Stimulated activated CD8-positive, alpha-beta memory T cell treated with anti-CD3 and anti-CD28 coated beads, Interleukin-7, amount 100 ng/mL, for 4 hours (primary cell): ENCODE results near the gene ZNF277.

Source experiments
- DNase-seq, 2 donors: peaks; one replicate each; pipeline ENCODE4 v3.0.0-alpha.2; 2020; ENCODE audit warnings: low read depth in 2 of 2

ZNF277 gene, protein sequence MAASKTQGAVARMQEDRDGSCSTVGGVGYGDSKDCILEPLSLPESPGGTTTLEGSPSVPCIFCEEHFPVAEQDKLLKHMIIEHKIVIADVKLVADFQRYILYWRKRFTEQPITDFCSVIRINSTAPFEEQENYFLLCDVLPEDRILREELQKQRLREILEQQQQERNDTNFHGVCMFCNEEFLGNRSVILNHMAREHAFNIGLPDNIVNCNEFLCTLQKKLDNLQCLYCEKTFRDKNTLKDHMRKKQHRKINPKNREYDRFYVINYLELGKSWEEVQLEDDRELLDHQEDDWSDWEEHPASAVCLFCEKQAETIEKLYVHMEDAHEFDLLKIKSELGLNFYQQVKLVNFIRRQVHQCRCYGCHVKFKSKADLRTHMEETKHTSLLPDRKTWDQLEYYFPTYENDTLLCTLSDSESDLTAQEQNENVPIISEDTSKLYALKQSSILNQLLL

DNA sequence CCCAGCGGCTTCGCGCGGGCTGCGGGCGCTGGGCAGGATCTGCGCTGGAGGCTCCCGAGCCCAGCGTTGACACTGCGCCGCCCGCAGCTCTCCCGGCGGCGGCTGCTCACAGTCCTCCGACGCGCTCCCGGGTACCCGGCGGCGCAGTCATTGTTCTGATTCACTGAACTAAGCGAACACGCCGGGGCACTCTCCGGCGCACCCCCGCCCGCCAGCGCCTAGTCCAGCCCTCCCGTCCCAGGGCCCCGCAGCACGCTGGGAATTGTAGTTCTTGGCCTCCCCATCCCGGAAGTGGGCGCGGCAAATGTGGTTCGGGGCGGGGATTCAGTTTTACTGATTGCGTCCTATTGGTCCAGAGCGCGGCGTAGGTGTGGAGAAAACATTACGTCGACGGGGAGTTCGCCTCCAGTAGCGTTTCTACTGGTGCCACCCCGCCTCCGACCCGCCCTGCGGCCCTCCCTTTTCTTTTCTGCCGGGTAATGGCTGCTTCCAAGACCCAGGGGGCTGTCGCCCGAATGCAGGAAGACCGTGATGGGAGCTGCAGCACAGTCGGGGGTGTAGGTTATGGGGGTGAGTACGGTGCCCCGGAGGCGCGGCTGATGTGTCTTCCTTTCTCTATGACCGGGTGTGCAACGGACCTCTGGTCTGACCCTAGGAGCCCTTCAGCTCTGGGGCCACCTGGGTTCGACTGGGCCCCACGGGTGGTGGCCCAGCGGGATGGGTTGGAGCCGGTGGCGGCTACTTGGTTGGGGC, at the start of gene ZNF277, which contains the start of gene DOCK4:
Gene ZNF277 (plus strand): TSS at position 458 of the 753 bp plus-strand sequence. CDS start 22 bp downstream, at position 480.
Gene DOCK4 (minus strand): TSS at position 162 of the 753 bp plus-strand sequence. CDS start 261 bp downstream, outside the sequence.
- peak; percentile 97 to 100 for DNase-seq

DNA sequence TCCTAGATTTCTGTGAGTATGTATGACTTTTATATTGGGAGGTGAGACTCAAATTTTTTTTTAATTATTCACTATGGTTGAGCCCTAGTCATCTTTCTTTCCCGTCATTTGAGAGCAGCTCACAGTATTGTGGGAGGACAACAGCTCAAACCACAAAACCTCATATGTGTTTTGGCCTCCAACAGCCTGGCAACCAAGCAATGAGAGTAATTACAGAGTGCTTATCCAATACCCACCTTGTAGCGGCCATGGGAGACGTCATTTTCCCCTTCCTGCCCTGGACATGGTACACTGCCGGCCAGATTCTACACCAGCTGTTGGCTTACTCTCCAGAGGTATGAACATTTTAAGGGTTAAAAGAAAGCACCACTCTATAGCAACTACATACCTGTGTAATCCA, 49.4 kb upstream of the ZNF277 start:
- no peak for DNase-seq

DNA sequence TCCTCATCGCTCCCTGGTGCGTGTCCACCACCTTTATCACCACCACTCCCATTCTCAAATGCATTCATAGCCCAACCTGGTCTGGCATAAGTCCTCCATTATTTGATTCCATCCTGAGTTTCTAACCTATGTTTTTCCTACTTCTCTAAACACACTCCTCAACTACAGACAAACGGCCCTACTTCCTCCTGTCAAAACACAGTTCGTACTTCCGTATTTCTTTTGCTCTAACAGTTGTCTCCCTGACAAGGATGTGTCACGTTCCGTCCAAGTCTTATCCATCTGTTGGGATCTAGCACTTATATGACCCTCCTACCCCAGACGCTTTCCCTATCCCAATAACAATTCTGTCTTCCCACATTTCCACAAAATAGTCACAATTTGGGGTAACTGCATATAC, 47.1 kb upstream of the ZNF277 start:
- no peak for DNase-seq

DNA sequence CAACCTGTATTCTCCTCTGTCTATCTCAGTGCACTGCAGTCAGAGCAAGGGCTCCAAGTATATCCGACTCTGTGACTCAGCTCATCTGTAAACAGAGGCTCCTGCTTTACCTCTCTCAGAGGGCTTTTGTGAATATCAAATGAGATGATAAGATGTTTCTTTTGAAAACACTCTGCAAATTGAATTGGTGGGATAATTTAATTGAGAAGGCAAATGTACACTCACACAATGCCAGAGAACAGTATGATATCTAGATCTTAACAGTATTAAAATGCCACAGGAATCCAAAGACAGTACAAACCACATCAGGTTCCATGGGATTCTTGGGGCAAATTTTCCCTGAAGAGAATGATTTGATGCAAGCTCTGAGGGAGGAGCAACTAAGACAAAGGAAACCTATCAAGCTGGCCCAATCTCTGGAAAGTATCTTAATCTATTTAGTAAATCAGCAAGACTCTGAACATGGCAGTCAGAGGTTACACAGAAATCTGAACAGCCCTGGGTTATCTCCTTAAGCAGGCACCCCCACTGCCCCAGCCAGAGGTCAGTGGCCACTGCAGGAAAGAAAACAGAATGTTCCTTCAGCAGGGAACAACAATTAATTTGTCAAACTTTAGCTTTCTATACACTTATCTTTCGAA, 46.2 kb upstream of the ZNF277 start:
- no peak for DNase-seq

DNA sequence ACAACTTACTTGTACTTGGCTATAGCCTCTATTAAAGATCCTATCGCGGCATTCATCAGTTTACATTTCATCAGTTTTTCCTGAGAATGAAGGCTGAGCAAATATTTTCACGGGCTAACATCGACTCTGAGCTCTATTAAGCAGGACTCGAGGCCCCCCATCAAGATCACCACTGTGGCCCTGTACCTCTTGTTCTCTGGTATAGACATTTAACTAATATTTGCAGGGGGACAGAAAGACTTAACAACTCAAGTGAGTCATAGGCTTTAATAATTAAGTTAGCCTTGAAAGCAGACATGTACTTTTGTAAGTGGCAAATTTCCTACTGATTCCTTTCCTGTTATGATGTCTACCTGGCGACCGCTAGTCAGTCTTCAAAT, 45.7 kb upstream of the ZNF277 start:
- DNase-seq: no peak

DNA sequence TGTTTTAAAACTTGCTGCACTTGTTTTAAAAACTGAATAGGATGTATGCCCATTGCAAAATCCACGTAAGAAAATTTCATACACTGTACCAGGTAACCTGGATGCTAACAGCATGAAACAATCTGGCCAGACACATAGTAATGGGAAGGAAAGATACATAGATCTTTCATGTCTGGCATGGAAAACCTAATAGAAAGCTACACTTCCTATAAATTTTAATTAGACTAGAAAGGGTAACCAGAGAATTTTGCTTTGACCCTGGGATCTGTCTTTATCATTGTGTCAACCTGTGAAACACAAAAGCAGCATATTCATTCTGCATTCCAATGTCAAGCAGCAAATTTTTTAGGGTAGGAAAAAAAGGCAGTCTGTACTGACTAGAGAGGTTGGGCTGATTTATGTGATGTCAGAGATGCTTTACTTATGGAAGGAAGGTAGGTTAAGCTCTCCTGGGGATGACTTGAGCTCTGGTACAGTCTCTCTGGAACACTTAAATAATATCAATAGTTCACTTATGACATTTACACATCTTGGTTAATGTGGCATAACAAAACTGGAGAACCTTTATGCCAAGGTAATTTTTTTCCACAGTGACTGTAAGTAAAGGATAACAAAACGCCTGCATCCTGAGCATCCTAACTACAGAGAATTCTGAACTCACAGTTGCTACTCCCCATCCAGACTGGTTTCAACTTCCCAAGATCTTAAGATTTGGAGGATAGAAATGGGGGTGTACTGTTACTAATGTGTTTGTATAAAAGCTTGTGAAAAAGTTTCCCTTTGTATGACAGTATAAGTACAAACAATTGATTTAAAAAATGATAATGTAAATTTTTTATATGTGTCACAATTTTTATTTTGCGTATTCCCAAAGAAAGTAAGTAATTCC, 45.0 kb upstream of the ZNF277 start:
- no peak for DNase-seq

DNA sequence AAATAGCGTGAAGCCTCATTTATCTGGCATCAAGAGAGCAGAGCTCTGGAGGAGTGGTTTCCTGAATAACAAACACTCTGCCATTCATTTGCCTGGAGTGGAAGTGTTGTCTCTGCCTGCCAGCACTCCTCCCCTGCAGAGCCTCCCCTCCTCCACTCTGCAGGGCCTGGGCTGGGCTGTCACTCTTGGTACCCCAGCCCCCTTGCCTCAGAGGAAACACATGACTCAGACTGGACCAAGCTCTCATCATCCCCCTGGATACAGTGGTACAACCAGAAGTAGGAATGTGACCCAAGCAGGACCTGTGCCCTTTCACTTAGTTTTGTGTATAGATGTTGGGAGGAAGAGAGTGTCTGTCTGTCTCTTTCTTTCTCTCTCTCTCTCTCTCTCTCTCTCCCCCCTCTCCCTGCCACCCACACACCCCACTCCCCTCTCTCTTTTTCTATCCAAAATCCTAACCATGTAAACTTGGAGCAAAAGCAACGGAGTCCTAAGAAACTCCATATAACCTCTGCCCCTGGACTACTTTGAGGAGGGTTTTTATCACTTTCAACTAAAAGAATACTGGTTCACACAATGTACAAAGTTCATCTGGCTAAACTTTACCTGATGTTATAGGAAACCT, 44.2 kb upstream of the ZNF277 start:
- DNase-seq: no peak

DNA sequence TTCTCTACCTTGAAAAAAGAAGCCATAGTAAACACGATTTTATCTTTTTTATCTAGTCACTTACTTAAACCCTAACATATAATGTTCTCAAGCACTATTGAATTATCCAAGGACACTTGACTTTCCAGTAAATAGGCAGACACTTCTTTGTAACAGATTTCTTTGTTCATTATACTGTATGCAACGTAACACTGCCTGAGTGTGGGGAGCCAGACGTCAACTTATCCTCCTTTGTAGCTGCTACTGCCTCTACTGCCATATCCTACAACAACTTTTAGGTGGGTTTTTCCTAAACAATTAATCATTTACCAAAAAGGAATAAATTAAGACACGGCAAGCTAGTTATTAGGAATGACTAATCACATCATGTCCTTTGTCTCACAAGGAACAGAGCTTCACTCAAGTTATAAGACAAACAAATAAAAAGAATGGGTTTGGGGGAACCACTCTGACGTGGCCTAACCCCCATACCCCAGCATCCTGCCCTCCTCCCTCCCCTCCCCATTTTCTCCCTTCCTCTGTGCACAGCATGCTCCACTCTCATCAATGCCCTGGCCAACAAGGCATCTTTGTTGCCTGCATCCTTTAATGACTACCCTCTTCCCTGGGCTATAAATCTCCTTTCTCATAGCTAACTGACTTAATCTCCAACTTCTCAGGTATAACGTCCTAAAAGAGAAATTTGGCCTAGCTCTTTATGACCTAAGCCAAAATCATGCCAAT, 43.5 kb upstream of the ZNF277 start:
- DNase-seq: no peak

DNA sequence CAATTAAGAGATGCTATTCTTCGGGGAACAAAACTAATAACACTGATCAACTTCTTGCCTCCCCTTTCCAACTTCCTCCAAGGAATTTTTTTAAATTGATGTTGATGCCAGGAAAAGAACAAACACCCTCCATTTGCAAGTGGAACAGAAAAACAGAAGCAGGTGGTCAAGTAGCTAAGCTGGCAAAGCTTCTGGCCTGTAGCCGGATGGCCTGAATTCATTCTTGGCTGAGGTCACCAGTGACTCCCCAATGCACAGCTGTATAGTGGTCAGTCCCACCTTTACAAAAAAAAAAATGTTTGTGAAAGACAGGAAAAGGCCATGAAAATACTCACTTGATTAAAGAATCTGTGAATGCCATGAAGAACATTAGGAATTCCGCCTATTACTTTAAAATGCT, 39.3 kb upstream of the ZNF277 start:
- DNase-seq: no peak

DNA sequence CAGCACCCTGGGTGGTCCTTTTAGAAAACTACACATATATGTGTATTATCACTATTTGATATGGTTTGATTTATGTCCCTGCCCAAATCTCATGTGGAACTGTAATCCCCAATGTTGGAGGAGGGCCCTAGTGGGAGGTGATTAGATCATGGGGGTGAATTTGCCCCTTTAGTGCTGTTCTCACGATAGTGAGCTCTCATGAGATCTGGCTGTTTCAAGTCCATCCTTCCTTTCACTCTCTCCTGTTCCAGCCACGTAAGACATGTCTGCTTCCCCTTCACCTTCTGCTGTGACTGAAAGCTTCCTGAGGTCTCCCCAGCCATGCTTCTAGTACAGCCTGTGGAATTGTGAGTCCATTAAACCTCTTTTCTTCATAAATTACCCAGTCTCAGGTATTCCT, 37.6 kb upstream of the ZNF277 start:
- DNase-seq: no peak

DNA sequence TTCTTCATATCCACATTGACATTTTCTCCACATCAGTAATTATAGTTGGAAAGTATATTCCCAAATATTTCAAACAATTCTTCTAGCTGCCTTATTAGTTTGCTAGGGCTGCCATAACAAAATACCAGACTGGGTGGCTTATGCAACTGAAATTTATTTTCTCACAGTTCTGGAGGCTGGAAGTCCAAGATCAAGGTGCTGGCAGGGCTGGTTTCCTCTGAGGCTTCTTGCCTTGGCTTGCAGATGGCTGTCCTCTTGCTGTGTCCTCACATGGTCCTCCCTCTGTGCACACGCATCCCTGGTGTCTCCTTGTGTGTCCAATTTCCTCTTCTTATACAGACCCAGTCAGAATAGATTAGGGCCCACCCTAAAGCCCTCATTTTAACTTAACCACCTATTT, 34.8 kb upstream of the ZNF277 start:
- no peak for DNase-seq

DNA sequence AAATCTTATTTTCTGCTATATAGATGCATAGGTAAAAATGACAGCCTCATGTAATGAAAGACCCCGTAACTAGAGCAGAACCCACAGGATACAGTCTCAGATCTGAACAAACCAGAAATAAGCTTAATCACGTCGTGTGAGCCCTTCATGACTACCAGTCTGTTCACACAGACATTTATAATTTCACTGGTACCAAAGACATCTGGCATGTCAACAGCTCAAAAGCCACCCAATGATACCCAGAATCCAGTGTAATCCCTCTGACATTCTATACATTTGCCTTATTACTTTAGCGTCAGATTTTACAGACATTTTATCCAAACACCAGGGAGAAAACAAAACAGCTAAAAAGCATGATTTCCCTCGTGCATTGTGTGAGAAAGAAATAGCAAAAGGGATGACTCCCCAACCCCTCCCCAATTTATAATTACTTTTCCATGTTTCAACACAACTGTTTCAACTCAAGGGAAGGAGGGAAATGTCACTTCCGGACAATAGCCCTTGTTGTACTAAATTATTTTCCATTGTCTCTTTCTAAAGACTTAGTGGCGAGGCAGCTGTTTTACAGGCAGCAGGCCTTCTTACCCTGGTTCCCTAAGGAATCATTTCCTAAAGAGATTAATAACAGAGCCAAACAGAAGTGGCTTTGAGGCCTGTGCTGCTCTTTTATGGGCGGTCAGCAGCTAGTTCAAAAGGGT, 33.5 kb upstream of the ZNF277 start:
- no peak for DNase-seq

DNA sequence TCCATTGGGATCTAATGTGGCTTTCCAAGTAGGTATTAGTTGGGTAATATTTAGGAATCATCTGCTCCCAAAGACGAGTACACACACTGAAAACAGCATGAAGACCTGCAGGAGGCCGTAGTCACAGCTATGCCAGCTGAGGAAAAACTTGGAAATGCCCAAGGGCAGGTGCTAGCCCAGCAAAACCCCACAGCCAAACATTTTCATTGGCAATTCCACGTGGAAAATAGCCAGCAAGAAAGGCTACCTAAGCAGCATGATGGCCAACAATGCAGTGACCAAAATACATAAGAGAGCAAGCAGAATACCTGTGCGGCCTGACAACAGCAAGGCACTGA, 33.0 kb upstream of the ZNF277 start:
- no peak for DNase-seq

DNA sequence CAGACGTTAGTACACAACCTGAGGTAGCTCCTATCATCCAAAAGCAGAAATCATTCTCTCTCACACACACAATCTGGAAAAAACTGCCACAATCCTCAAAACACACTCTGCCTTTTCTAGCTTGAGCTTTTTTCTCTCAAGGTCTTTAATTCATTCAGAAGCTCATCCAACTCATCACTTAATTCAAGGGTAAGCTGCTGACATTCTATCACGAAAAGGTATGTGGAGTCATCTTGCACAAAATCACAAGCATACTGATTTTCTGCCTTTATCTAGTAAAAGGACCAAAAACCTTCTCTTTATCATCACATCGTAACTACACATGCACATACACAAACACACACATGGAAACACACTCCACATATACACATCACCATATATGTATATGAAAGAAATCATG, 32.3 kb upstream of the ZNF277 start:
- no peak for DNase-seq

DNA sequence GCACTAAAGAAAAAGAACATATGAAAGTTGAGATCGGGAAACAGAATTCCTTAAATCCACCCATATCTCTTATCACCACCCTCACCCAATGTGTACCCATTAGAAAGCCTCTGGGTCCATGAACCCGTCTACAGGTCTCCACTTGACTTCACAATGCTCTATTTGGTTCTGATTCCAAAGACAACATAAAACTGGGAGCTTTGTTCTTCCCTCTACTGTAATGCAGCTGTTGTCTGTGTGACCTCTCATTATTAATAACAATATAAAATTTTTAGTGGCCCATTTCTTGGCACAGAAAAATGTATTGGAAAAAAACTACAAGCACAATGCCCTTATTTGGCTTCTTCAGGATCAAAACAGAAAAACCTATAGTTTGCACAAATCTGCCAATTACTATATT, 30.3 kb upstream of the ZNF277 start:
- DNase-seq: no peak

DNA sequence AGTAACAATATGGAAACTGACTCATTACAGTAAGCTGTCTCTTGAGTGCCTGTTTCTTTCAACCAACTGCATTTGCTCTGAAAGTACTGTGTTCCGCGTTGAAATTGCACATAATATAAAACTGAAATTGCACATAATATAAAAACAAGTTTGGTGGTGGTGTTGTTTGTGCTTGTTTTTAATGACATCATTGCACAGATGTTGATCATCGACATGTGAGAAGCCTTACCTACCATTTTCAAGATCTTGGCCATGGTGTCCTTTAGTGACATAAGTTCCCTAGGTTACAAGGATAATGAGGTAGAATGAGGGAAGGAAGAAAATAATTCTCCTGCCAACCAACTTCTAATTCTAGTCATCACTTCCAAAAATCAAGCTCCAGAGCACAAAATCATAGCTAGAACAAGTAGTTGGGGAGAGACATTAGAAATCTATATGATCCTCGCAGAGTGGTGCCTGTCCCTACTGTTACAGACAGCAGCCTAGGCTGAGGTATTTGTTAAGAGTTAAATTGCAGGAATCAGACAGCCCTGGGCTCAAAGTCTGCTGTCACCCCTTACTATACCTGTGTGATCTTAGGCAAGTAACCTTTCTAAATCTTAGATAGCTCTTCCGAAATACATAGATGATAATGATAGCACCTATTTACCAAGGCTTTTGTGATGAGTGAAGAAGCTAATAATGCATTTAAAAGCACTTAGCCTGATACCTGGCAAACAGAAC, 29.6 kb upstream of the ZNF277 start:
- no peak for DNase-seq

DNA sequence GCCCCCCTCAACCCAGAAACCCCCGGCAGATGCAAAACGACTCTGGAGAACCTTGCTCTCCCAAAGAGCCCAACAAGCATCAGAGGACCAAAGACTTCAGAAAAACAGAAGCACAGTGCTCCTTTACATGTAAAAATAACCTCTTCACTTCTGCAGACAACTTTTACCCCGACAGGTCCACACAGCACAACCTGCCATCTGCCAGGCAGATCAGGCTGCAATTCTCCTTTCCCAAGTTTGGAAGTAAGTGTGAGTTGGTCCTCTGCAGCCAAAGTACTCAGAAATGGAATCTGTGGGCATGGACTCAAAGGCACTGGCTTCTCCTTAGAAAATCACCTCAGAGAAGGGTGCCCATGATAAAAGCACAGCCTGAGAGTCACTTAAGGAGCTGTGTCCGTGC, 26.3 kb upstream of the ZNF277 start:
- no peak for DNase-seq

DNA sequence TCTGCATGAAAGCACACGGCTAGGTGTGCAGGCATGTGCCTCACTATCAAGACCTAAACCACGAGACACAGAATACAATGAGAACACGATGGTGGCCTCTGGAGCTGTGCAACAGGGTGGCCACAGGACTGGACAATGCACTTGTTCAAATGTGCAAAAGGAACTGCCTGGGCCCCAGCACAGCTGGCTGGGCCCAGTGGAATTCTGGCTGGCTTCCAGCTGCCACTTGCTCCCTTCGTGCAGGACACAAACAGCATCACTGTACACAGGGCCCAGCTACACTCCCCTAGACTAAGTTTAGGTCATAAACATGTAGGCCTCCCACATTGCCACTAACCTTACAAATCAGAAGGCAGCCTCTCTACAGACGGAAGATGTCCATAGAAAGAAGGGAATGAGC, 23.7 kb upstream of the ZNF277 start:
- DNase-seq: no peak

DNA sequence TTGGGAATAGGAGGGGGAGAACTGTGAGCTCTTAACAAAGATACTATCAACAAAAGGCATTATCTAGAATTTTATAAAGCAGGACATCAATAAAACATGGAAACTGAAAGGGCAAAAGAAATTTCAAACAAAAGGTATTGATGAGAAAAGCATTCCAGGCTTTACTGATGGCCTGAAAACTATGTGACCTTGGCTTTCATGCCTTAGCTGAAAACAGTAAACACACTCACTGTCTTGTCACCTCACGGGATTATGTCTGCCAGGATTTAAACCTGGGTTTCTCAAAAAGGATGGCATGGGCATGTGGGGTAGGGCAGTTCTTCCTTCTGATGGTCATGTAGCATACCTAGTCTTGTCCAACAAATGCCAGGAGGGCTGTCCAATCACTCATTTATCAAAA, 23.2 kb upstream of the ZNF277 start:
- no peak for DNase-seq
